HEK293T (cell line): ENCODE data around the gene PKIB.

Experiments
- ARNT ChIP-seq: fragments of 450-650 bp; IDR thresholded peaks from 2 replicates; pipeline ENCODE4 v1.6.1; 2017; ENCODE audit warnings: mild to moderate bottlenecking
- CTBP1 ChIP-seq: fragments of 450-650 bp; IDR thresholded peaks from 2 replicates; pipeline ENCODE4 v1.6.1; 2016; ENCODE audit warnings: borderline replicate concordance
- L3MBTL2 ChIP-seq: fragments of 450-650 bp; conservative IDR thresholded peaks from 2 replicates; pipeline ENCODE4 v1.6.1; 2016; ENCODE audit warnings: mild to moderate bottlenecking

DNA sequence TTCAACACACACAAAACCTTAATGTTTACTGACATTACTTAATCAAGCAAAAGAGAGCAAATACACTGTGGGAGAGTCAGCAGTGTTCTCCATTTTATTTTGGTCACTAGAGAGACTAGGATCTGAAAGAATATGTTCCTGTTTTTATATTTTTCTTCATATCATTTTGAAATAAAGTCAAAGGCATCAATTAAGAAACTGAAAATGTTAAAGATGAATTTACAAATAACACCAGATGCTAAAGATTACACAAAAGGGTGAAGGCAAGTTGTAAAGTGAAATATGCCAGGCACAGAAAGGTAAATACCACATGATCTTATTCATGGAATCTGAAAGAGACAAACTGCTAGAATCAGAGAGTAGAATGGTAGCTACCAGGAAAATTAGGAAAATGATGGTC, 109.0 kb downstream of the PKIB start:
- TF ChIP-seq CTBP1 (no peak), ARNT (no peak), L3MBTL2 (no peak)
